ENCODE results near the gene ATP1B4.

GRCh38 chrX:120419463-120419862 is 57.6 kb downstream of the ATP1B4 start:
- TF ChIP-seq CTCF (IDR thresholded peaks at IDR 0.05 in 4 of 5, conservative IDR thresholded peaks at IDR 0.05 in 1 of 5) (no peak), POLR2A (IDR thresholded peaks at IDR 0.05) (no peak)

Measured in gastrocnemius medialis (tissue), 4 donors.